Measurements from ENCODE around the gene BTG4.

Gene BTG4

DNA sequence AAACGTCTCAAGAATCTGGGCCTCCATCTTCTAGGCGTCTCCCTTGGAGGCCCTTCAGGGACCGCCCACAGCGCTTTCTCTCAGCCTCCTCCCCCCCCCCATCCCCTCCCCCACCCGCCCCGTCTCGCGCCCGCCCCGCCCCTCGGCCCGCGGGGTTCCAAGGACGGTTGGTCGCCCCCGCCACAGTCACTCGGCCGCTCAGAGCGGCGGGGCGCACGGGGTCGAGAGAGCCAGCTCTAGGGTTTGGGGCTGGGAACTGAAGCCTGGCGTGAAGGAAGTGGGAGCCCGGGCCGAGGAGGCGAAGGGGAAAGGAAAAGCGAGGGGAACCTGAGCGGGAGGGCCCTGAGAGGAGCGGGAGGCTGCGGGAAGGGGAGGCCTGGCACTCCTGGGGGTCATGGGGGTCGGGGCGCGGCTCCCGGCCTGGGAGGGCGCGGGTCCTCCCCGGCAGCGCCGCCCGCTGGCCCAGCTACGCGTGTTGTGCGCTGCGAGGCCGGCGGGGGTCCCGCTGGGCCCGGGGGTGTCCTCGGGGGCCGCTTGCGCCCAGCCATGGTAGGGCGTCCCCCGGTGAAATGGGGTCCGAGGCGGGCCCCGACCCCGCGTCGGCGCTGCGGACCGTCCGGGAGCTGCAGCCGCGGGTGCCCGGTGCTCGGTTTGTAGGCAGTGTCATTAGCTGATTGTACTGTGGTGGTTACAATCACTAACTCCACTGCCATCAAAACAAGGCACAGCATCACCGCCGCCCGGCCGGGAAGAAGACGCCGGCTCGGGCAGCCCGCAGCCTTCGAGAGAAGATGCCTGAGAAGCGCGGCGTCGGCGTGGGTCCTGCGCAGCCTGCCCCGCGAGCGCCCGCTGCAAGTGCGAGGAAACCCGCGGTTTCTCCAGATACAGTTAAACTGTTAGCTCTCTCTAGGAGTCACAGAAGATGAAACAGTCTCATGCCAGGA, at the start of gene BTG4:
TSS of gene BTG4 (minus strand) at position 91 of the 944 bp plus-strand sequence. CDS start 13,610 bp downstream, outside the sequence.
- DNase-seq, result no peak

DNA sequence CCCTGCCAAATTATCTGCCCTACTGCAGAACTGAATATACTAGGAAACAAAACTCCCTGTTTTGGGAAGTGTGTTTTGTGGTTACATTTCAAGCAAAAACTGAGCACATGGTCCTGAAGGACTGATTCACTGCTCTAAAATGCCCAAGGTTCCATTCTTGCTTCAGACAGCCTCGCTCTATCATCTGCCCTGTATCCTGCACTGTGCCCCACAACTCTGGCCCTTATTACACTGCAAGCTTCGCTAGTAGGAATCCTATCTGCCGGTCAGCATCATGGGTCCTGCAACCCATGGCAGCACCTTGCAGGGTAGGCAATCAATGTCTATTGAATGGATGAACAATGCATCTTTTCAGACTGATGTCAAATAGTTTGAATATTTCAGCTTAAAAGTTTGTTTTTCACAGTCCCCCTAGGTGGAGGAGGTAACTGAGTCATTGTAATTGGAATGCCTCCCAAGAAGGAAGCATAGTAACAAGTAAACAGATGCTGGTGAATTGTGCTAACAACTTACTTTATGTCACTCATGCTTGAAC, 49.7 kb upstream of the BTG4 start:
- DNase-seq, result peak; percentile 8

DNA sequence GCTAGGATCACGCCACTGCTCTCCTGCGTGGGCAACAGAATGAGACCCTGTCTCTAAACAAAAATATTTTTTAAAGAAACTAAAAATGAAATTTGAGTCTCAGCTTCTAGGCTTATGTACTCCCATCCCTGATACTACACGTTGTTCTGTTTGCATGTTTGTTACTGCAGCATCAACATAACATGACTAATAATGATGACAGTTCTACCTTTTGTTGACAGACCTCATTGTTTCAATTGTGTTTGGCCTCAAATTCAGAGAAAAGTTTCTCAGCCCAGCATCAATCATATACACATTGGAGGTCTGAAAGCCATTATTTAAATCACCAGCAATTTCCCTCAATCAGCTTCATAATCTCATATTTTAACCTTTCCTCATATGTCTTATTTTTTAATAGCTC, 49.1 kb upstream of the BTG4 start:
- no peak for DNase-seq

DNA sequence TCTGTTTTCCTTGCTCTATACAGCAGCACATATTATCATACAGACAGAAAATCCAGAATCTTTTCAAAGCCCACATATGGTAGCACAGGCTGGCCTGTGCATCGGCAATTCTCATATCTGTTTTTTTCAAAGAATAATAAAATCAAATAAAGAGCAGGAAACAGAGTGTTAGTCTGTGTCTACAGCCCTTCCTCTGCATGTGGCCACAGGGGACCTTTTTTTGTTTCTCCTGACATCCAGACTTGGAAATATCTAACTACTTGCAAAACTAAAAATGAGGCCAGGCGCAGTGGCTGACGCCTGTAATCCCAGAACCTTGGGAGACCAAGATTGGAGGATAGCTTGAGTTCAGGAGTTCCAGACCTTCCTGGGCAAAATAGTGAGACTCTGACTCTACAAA, 48.6 kb upstream of the BTG4 start:
- no peak for DNase-seq

DNA sequence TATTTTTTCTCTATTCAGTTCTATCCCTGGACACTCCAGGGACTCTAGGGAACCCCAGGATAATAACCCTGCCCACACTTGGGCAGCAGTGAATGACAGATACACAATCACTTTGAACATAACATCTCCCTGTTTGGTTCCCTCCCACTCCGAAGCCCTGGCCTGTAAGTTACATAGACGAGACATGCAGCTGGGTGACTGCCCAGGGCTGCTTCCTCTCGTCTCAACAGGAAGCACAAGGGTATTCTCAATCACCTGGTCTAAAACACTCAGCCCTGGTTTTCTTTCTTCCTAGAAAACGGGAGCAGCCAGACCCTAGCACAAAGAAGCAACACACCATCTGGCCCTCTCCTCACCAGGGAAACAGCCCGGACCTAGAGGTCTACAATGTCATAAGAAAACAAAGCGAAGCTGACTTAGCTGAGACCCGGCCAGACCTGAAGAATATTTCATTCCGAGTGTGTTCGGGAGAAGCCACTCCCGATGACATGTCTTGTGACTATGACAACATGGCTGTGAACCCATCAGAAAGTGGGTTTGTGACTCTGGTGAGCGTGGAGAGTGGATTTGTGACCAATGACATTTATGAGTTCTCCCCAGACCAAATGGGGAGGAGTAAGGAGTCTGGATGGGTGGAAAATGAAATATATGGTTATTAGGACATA, 47.7 kb upstream of the BTG4 start:
- no peak for DNase-seq

DNA sequence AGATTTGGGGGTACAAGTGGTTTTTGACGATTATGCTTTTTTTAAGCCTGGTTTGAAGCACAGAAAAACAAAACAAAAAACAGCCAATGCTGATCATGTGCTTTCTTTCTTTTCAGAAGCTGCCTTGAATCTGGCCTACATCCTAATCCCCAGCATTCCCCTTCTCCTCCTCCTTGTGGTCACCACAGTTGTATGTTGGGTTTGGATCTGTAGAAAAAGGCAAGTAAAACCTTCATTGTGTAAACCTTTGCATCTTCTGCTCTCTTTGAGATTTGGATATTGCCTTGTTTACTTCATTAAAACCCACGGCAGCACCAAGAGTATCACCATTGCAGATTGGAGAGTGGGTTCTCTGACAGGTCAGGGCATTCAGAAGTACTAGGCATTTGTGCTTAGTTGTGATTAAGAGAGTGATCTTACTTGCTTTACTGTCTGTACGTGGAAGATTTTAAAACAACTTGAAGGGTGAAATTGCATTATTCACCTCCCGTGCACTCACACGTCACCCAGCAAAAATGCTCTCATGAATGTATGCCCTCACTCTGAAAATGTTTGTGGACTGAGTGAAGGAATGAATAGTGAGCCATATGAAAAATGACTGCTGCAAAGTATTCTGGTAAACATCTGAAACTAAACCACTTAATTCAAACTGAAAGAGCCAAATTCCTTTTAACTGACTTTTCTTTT, 45.4 kb upstream of the BTG4 start:
- peak; percentile 47 for DNase-seq

DNA sequence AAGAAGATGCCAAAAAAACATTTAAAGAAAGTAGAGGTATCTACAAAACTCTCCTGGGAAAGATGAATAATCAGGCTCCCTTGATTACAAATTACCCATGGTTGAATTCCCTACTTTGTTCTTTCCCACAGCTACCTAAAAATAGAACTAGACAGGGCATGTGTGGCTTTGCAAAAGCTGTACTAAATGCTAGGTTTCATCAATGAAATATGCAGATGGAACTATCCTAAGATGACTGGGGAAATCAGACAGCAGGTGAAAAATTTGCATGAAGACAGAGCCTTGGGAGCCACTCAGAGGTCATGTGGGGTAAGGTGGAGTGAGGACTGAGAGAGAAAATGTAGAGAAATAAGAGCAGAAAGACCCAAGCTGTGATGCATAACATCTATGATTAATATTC, 43.1 kb upstream of the BTG4 start:
- no peak for DNase-seq

DNA sequence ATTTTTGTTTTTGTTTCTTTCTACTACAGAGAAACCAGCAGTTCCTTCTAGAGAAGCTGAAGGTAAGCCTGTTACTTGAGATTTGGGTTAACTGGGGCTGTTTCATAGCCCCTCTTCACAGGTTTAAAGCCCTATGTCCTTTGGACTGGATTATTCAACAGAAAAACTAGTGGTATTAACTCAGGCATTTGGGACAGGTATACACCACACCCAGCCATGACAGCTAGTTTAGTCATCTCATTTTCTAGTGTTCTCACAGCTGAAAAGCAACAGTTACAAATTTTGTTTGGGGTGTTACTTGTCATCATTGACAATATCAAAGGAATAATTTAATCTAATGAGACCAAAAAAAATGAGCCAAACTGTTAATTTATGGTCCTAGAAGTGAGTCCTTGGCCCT, 42.3 kb upstream of the BTG4 start:
- DNase-seq, result no peak

DNA sequence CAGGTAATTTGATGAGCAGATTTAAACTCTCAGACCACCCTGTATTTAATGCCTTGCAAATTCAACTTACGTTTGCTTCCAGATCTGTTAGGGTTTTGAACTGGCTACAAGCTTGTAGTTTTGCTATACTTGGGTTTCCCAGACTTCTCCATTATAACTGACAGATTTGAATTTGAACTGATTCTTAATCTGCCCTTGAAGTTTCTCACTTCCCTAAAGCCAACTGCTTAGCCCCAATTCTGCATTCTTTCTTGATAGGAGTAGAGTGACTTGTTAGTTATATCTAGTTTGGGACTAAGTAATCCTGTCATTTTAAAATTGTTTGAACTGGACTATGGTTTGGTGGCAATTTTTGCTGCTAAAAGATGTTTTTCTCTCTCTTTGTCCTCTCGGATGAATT, 38.1 kb upstream of the BTG4 start:
- no peak for DNase-seq

DNA sequence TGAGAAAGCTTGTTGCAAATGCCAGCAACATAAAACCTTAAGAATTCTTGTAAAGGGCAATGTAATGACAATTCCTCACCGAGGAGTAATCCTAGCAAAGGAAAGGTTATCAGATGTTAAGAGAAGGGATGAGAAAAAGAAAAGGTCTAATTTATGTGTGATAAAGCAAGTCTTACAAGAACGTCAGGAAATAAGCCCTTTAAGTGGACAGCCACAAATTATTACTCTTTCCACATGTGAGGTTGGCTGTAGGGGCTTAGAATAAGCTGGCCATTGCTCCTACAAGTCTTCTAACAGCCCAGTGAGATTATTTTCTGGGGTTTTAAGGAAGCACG, 37.6 kb upstream of the BTG4 start:
- DNase-seq, result no peak

DNA sequence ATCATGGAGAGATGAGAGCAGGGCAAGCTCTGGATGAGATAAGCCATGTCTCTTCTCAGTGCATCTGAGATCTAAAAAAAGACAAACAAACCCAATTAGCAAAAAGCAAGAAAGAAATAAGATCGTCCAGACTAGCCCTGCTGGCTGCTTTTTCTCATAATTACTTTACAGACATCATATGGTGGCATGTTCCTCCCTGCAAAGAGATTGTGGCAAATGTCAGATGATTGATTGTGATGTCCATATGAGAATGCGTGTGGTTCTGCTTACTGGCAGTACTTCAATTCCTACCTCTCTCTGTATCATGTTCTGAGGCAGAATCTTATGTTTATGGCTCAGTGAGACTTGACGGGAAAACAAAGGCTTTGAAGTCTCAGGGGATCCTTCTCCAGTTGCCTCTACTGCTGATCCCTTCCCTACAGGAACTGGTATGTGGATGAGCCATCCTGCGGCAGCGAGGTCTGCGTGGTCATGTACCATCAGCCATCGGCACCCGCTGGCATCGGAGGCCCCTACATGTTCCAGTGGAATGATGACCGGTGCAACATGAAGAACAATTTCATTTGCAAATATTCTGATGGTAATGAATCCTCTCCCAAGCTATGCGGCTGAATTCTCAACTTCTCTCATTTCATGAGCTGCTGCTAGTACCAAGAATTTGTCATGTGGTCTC, 37.1 kb upstream of the BTG4 start:
- DNase-seq, result no peak

DNA sequence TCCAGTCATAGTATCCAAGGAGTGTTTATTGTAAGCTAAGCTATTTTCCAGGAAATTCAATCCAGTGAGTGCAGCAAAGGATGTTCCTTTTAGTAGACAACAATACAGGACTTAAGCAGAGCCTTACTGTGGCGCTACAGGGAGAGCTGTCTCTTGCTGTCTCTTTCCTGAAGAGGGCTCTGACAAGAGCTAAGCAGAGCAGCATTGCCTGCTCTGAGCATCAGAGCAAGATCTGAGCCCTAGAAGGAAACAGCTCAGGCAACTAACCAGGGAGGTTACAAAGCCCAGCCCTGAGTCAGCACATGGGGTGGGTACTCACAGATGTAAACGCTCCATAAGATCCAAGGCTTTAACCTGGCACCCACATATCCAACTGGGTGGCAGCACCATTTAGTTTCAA, 36.3 kb upstream of the BTG4 start:
- no peak for DNase-seq

DNA sequence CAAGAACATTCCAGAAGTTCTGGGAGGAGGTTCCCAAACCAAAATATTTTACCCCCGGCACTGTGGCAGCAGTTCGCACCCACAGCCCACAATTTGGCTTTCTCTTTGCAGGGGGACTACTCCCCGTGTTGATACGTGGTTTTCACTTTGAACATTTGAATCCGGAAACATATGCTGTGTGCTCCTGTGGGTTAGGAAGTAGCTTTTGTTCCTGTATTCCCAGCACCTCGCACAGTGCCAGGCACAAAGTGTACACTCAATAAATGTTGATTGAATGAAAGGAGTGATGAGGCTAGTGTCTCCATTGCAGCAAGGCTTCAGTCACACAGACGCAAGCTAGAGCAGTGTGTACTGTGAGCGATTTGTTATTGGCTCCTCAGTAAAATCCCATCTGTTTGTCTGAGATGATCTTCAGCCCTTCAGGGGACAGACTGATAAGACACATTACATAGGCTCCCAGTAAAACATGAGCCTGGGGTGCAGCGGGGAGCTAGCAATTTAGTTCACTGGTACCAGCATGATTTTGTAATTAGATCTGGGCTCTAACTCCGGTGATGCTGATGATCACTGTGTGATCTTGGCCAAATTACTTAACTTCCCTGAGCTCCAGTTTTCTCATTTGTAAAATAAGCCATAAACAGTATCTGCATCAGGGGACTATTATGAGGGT, 30.6 kb upstream of the BTG4 start:
- DNase-seq, result no peak

DNA sequence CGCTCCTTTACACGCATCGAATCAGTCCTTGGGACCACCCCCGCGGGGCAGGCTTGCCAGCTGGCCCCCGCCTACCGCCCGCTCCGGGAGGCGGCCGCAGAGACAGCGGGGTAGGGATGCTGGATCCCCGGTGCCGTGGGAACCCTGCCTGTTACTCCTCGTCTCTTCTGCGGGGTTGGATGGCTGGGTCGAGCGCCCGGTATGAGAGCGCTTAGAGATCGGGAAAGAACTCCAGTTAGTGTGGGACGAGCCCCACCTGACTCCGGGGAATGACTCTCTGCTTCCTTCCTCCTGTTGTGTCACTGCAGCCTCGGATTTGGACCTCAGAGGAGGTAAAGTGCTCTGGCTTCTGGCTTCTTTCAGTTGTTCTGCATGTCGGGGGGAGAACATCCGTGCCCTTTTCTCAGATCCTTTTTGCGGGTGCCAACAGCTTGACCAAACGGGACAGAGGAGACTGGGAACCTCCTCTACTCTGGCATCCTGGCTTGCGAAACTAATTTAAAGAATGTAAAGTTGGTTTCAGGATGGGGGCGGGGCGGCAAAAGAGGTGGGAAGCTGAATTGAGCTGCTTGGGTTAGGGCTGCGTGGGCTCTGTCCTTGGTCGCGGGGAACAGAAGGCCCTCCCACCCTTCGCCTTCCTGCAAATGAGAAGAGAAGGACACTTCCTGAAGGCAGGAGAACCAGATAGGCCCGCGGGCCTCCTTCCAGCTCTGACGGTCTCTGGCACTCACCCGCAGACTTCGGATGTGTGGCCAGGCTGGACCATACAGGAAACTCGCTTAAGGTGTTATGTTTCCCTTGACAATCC, 29.3 kb upstream of the BTG4 start:
- DNase-seq, result no peak

DNA sequence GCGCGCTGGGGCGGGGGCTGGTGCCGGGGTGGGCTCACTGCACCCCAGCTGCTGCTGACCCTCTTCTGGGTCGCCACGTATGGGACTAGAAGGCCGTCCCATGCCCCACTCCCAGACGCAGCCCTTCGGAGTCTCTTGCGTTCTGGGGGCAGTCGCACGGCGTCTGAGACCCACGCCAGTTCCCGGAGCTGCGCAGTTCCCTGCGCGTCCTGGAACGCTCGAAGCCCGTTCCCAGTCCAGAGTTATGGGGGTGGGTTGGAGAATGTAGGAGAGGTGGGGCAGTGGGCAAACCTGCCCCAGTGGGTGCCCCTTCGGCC, 28.7 kb upstream of the BTG4 start:
- no peak for DNase-seq

DNA sequence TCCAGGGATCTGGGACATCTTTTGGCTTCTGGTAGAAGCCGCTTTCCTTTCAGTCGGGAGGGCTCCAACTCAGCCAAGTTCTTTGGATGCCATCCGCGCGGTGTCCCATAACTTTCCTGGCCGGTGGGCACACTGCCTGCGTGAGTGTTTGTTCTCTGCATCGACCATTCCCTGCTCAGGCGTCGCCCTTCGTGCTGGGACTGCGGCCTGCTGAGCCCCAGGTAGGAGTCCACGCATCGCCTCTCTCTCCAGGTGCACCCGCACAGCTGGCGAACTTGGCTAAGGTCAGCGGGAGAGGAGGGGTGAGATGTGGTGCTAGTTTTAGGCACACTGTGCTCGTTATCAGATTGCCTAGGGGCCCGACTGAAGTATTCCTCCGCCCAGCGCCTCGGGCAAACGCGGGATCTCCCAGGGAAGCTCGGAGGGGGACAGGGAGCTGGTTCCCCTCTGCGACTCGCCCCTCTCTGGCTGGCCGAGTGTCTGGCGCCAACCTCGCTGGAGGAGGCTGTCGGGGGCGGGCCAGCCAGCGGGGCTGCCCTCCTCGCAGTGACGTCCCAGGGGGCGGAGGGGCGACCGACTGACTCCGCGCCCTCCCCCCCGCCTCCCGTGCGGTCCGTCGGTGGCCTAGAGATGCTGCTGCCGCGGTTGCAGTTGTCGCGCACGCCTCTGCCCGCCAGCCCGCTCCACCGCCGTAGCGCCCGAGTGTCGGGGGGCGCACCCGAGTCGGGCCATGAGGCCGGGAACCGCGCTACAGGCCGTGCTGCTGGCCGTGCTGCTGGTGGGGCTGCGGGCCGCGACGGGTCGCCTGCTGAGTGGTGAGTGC, 28.1 kb upstream of the BTG4 start, which contains the start of gene LAYN:
TSS of gene LAYN (plus strand) at position 607 of the 823 bp plus-strand sequence. CDS start at position 731, 124 bp downstream.
- peak; percentile 34 for DNase-seq

DNA sequence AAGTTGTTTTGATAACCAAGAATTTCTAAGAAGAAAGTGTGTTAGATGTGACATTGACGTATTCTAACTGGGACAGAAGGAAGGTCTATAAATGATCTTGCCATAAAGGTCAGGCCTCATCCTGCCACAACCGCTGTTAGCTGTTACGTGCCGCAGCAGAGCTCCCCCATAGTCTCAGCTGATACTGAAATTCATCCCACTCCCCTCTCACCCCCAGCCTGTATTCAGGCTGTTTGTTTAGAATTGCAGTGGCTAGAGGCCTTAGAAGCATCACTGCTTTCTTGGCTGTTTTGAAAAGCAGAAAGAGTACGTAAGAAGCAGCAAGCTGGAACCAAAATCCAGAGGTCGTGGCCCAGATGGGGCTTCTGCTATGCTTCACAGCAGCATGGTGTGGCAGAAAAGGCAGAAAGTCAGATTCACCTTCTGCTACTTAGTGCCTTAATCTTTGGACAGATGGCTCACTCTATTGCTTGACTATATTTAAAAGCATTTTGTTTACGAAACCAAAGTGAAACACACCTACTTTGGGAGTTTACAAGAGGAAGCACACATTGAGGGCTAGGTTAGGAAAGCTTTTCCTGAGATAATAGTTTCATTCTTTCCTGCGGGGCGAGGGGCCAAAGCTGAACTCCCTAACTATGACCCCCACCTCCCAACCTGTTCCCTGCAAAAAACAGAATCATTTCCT, 27.4 kb upstream of the BTG4 start:
- no peak for DNase-seq

DNA sequence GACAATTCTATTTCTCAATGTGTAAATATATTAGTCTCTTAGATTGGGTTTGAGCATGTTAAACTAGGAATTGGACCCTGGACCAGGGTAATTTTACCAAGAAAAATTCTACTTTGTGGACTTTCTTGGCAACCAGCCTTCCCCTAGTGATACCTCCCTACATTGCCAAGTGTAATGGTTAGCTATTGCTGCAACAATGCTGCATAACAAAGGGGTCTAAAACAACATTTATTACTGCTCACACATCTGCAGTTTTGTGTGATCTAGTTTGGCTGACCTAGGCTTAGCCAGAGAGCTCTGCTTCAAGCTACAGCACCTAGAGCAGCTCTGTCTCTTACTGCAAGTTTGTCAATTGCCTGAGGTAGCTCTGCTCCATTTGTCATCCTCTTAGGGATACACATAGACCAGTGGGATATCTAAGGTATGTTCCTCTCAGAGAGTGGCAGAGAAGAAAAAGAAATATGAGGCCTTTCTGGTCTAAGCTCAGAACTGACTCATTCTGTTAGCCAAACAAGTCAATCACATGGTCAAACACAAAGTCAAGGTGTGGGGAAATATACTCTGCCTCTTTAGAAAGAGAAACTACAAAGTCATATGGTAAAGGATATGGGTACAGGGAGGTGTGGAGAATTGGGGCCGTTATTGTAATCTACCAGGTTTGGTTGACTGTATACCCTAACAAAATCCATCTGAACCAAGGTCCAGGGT, 26.4 kb upstream of the BTG4 start:
- no peak for DNase-seq

DNA sequence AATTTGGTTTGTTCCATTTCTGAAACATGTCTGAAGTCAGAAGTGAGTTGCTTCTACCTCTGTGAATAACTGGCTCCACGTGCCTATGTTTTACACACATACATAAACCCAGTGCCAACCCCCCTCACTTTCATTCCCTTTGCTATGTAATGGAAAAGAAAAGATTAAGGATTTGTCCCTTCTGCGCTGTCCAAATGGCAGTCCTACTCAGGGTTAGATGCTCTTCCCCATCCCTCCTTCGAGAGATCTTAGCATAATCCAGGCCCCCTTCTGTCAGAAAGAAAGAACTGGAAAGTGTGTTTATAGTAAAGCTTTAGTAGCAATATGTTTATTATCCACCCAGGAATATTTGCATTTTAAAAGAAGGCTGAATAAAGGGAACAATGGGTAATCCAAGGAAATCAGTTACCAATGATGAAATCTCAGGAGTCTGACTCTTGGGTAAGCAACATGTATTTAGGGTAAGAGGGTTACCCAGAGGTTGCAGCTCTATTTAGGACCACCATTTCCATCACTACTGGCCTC, 25.2 kb upstream of the BTG4 start:
- no peak for DNase-seq
